KG1 (cell line): ENCODE data around the gene MAST4.
"Not testable (repeated sequence)": the region's sequence is repeated elsewhere in the genome, so short reads cannot be mapped to it uniquely, and the experiment has no call there.

ENCODE experiments used
- DNase-seq: peaks from one replicate; lab custom pipeline; 2025; lab: John Stamatoyannopoulos, UW

The MAST4 gene

GRCh38 chr5:67164856-67165525 is 568.8 kb downstream of the MAST4 start:
- no peak for DNase-seq

DNA sequence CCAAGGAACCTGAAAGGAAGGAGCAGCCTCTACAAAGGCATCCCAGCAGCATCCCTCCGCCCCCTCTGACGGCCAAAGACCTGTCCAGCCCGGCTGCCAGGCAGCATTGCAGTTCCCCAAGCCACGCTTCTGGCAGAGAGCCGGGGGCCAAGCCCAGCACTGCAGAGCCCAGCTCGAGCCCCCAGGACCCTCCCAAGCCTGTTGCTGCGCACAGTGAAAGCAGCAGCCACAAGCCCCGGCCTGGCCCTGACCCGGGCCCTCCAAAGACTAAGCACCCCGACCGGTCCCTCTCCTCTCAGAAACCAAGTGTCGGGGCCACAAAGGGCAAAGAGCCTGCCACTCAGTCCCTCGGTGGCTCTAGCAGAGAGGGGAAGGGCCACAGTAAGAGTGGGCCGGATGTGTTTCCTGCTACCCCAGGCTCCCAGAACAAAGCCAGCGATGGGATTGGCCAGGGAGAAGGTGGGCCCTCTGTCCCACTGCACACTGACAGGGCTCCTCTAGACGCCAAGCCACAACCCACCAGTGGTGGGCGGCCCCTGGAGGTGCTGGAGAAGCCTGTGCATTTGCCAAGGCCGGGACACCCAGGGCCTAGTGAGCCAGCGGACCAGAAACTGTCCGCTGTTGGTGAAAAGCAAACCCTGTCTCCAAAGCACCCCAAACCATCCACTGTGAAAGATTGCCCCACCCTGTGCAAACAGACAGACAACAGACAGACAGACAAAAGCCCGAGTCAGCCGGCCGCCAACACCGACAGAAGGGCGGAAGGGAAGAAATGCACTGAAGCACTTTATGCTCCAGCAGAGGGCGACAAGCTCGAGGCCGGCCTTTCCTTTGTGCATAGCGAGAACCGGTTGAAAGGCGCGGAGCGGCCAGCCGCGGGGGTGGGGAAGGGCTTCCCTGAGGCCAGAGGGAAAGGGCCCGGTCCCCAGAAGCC is 569.6 kb downstream of the MAST4 start:
- no peak for DNase-seq

- no peak for DNase-seq
Measured at GRCh38 chr5:67166460-67167285, 570.5 kb downstream of the MAST4 start.

DNA sequence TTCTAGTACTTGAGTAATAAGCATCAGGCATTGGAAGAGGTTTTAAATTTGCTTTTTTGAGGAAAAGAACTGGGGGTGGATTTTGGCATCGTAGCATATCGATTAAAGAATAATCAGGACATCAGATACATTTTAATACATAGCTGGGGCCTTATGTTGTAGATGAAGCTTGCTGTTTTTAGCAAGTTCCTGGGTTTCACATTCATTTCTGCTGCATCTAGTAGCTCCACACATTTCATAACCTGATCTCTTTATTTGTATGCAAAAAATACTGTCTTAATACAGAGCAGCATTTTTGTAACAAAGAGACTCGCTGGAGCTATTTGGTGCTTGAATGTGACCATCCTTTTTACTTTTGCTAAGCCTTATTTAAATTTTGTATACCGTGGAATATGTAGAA is 571.9 kb downstream of the MAST4 start:
- no peak for DNase-seq

DNA sequence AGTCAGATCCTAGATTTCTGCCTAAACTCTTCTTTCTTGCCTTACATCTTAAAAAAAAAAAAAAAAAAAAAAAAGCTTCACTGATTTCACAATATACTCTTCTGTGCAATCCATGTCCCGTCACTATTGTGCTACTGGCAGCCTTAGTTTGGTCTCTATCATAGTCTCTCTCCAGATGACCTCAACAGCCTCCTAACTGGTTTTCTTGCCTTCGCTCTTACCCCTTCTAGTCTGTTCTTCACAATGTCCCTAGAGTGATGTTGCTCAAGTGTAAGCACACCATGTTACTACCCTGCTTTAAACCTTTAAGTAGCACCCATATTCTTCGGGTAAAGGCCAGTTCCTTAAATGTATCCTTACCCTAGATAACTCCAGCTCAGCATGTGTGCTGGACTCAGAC is 574.6 kb downstream of the MAST4 start:
- DNase-seq, result no peak

- not testable (repeated sequence) for DNase-seq
Measured at GRCh38 chr5:67173351-67173750, 577.2 kb downstream of the MAST4 start.

DNA sequence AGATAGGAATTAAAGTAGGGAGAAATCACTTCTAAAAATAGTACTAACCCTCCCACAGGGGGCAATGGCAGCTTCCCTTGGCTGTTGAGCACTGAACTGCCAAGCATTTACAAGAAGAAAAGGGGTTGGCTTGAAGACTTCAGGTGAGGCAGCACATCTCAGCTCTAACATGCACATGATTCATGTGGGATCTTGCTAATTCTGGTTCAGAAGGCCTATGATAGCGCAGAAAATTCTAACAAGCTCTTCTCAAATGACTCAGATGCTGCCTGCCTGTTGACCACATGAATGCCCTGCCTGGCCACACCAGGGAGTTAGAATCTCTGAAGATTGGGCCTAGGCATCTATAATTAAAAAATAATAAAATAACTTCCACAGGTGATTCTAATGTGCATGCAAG is 577.8 kb downstream of the MAST4 start:
- no peak for DNase-seq

- DNase-seq, result no peak
Measured at GRCh38 chr5:67176936-67177335, 580.7 kb downstream of the MAST4 start.

GRCh38 chr5:67178085-67178484 is 581.9 kb downstream of the MAST4 start:
- DNase-seq, result no peak

GRCh38 chr5:67178966-67179365 is 582.8 kb downstream of the MAST4 start:
- DNase-seq, result no peak

- no peak for DNase-seq
Measured at GRCh38 chr5:67179697-67180361, 583.6 kb downstream of the MAST4 start.

DNA sequence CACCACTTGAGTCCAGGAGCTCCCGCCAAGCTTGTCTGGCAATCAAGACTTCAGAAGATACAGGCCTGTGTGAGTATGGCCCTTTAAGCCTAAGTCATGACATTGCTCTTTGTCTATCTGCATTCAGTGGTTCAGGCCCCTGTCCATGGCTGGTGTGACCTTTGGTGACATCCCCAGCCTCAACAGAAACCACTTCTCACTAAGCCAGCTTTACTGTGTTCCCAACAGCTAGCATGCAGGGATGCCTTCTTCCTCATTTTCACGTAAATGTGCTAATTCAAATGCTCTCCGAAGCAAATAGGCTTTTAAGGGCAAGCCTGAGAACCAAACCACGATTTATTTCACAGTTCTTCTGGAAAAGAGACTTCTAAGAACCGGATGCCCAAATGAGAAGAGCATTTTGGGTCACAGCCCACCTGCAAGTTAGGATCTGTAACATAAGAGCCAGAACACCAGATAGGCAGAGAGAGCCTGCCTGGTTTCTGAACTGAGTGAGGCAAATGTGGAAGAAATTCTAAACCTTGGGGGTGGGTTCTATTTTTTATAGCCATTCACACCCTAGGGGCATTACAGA is 585.5 kb downstream of the MAST4 start:
- DNase-seq, result peak; percentile 16

GRCh38 chr5:67182301-67182790 is 586.2 kb downstream of the MAST4 start:
- no peak for DNase-seq

- DNase-seq, result no peak
Measured at GRCh38 chr5:67183859-67184258, 587.7 kb downstream of the MAST4 start.

DNA sequence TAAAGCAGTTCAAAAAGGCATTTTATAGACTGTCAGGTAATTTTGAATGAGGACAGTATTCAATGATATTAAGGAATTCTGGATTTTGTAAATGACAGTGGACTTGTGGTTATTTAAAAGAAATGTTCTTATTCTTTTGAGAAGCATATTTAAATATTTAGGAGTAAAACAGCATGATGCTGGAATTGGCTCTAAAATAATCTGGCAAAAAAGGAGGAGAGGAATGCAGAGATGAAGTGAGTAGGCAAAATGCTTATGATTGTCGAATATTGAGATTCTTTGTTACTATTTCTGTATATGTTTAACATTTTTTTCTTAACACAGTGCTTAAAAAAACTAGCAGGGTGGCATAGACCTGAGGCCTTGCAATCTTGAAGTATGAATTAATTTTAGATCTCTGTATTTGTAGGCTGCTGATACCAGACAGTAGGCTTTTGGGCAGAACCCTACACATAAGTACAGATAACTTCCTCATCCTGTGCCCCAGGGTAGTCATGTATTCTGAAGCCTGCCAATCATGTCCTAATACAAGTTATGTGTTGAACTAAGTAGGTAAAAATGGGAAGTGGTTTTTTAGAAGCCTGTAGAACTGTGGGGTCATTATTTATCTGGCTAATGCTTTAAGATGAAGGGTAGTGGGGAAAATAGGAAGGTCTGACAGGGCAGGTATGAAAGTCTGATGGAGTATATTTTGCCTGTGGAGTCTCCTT is 591.0 kb downstream of the MAST4 start:
- peak; percentile 27 for DNase-seq

- DNase-seq, result no peak
Measured at GRCh38 chr5:67188274-67189078, 592.3 kb downstream of the MAST4 start.

DNA sequence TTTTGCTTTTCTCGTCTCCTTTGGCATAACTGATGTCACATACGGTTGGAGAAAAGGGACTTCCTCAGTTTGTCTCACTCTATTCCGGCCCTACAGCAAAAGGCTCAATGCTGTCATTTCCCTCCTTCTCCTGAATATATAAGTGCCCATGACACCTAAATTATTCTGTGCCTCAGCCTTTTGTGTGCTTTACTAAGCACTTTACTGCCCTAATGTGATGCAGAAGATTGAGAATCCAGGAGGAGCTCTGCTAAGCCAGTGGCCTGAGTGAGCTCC is 592.8 kb downstream of the MAST4 start:
- DNase-seq, result no peak

- no peak for DNase-seq
Measured at GRCh38 chr5:67189931-67190330, 593.7 kb downstream of the MAST4 start.

GRCh38 chr5:67190410-67190809 is 594.2 kb downstream of the MAST4 start:
- no peak for DNase-seq

DNA sequence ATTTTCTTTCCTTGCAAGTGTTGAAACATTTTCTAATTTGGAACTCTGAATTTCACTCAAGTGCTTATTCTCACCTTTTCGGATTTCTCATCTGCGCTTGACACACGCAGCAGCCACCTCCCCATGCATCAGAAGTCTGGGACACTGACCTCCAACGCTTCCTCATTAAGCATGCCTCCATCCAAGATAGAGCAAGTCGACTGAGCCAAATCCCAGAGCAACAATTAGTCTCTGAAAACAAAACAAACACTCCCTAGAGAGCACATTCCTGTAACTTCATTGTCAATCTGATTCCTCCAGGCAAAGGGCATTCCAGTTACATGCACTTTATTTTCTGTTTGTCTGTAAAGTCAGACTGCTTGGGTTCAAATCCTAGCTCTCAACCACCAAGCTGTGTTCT is 594.7 kb downstream of the MAST4 start:
- DNase-seq, result no peak
